MM.1S (cell line): ENCODE measurements around the gene MOCS1.

Experiments used
- CTCF ChIP-seq: fragments of 300-600 bp; sonication (generic); IDR thresholded peaks from 2 replicates; pipeline ENCODE4 v1.5.1; 2016; ENCODE audit warnings: antibody characterized with exemption, low read length, mixed read lengths
- EZH2 ChIP-seq: fragments of 300-600 bp; sonication (generic); optimal IDR thresholded peaks from 2 replicates; pipeline ENCODE3; 2017; ENCODE audit warnings: low read depth, mild to moderate bottlenecking, antibody characterized with exemption, low read length, mixed read lengths
- EZH2phosphoT487 ChIP-seq: fragments of 300-600 bp; sonication (generic); IDR thresholded peaks from 2 replicates; pipeline ENCODE4 v1.6.1; 2018; ENCODE audit warnings: antibody characterized with exemption, low read length

GRCh38 chr6:39918831-39919230, 15.4 kb downstream of the MOCS1 start:
- TF ChIP-seq CTCF (no peak), EZH2 (no peak), EZH2phosphoT487 (no peak)
